ENCODE results near the gene NR5A1. TPM values are rescaled to one million over a fixed set of nuclear protein-coding genes. Genes with fewer than 3 reads are reported as not detected.

NR5A1 gene
- polyA plus RNA-seq, 2 donors = 0.02 TPM; not detected in 1

- Histone ChIP-seq H3K27me3 (ENCODE audit: control insufficient read depth in 1 of 2, insufficient read depth in 2 of 2, low read length in 2 of 2) (no peaks in the 10 kb centered on the region), H3K4me1 (ENCODE audit: control insufficient read depth in 2 of 2, insufficient read depth in 2 of 2, low read length in 1 of 2) (no peaks in the 10 kb centered on the region), H3K36me3 (ENCODE audit: control insufficient read depth in 2 of 2, insufficient read depth in 2 of 2, low read length in 1 of 2) (peaks cover 0 to 3% of the 10 kb centered on the region in 2 donors), H3K4me3 (ENCODE audit: low read depth in 1 of 2, low read length in 2 of 2) (no peak overlapping the region), H3K27ac (ENCODE audit: low read depth in 2 of 2, low read length in 1 of 2) (no peak overlapping the region), H3K9me3 (ENCODE audit: control insufficient read depth in 2 of 2, insufficient read depth in 1 of 2, low read depth in 1 of 2, low read length in 1 of 2) (no peaks in the 10 kb centered on the region)
- 82 to 91% methylated on average over 8 of the region's 8 CpGs for WGBS, 2 donors
These were observed 30.7 kb upstream of the NR5A1 start for GRCh38 chr9:124537926-124538325.

DNA sequence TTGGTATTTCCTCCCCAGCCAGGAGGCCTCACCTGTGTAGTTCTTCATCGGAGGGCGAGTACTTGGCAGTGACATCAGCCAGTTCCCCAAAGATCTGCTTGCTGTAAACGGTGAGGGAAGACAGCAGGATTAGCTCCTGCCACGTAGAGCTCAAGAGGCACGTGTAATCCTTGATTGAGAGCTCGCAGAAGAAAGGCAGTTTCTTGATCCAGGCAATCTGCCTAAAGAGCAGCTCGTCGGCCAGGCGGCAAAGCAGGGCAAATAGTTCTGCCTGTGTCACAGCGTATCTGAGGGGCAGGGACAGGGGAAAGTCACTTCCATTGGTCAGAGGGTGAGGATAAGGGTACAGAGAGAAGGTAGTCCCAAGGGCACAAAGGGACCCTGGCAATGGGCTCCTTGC, 28.6 kb upstream of the NR5A1 start:
- Histone ChIP-seq H3K27me3 (ENCODE audit: control insufficient read depth in 1 of 2, insufficient read depth in 2 of 2, low read length in 2 of 2) (no peaks in the 10 kb centered on the region), H3K4me3 (ENCODE audit: low read depth in 1 of 2, low read length in 2 of 2) (no peak overlapping the region), H3K9me3 (ENCODE audit: control insufficient read depth in 2 of 2, insufficient read depth in 1 of 2, low read depth in 1 of 2, low read length in 1 of 2) (no peaks in the 10 kb centered on the region), H3K36me3 (ENCODE audit: control insufficient read depth in 2 of 2, insufficient read depth in 2 of 2, low read length in 1 of 2) (peaks cover 0 to 6% of the 10 kb centered on the region in 2 donors), H3K27ac (ENCODE audit: low read depth in 2 of 2, low read length in 1 of 2) (no peak overlapping the region), H3K4me1 (ENCODE audit: control insufficient read depth in 2 of 2, insufficient read depth in 2 of 2, low read length in 1 of 2) (no peaks in the 10 kb centered on the region)
- 88 to 93% methylated on average over 10 of the region's 10 CpGs for WGBS, 2 donors

DNA sequence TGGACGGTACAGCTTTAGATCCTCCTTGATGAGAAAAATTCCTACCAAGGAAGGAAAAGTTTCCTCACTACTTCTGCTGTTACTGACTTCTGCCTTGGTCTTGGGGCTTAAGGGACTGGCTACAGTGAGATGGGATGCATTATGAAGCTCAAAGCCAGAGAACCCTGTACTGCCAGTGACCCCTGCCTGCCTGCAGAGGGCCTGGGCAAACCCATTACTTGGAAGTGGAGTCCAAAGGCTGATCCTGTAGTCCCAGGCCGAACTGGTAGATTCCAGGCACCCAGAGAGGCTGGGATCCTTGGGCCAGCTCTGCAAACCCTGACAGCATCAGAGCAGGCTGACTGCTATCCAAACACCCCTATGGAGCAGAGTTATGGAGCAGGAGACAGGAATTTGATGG, 25.7 kb upstream of the NR5A1 start:
- WGBS, 2 donors = 81 to 89% methylated on average over 2 of the region's 2 CpGs
- H3K36me3 ChIP-seq (ENCODE audit: control insufficient read depth in 2 of 2, insufficient read depth in 2 of 2, low read length in 1 of 2) = peaks cover 0 to 6% of the 10 kb centered on the region in 2 donors
- no peaks in the 10 kb centered on the region for H3K9me3 ChIP-seq (ENCODE audit: control insufficient read depth in 2 of 2, insufficient read depth in 1 of 2, low read depth in 1 of 2, low read length in 1 of 2)
- H3K27ac ChIP-seq (ENCODE audit: low read depth in 2 of 2, low read length in 1 of 2) = no peak overlapping the region
- no peak overlapping the region for H3K4me3 ChIP-seq (ENCODE audit: low read depth in 1 of 2, low read length in 2 of 2)
- no peaks in the 10 kb centered on the region for H3K27me3 ChIP-seq (ENCODE audit: control insufficient read depth in 1 of 2, insufficient read depth in 2 of 2, low read length in 2 of 2)
- no peaks in the 10 kb centered on the region for H3K4me1 ChIP-seq (ENCODE audit: control insufficient read depth in 2 of 2, insufficient read depth in 2 of 2, low read length in 1 of 2)

DNA sequence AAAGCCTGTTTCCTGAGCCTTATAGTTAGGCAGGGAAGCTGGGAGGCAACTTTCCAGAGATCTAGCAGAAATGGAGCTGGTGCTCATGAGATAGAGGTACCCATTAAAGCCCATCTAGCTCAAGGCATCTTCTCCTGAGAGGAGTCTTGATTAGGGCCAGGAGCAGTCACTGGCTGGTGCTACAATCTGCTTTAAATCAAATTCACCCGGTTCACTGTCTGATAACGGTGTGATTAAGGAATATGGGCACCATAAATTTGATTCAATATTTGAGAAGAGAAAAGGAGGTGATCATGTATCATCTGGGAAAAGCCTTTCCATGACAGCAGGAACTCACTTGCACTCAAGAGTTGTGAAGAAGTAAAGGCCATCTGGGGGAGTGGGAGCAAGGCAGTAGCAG, 23.9 kb upstream of the NR5A1 start:
- Histone ChIP-seq H3K4me1 (ENCODE audit: control insufficient read depth in 2 of 2, insufficient read depth in 2 of 2, low read length in 1 of 2) (no peaks in the 10 kb centered on the region), H3K9me3 (ENCODE audit: control insufficient read depth in 2 of 2, insufficient read depth in 1 of 2, low read depth in 1 of 2, low read length in 1 of 2) (no peaks in the 10 kb centered on the region), H3K36me3 (ENCODE audit: control insufficient read depth in 2 of 2, insufficient read depth in 2 of 2, low read length in 1 of 2) (peaks cover 0 to 9% of the 10 kb centered on the region in 2 donors), H3K27me3 (ENCODE audit: control insufficient read depth in 1 of 2, insufficient read depth in 2 of 2, low read length in 2 of 2) (no peaks in the 10 kb centered on the region), H3K27ac (ENCODE audit: low read depth in 2 of 2, low read length in 1 of 2) (no peak overlapping the region), H3K4me3 (ENCODE audit: low read depth in 1 of 2, low read length in 2 of 2) (no peak overlapping the region)
- WGBS, 2 donors = 95 to 97% methylated on average over 2 of the region's 2 CpGs

- Histone ChIP-seq H3K4me3 (ENCODE audit: low read depth in 1 of 2, low read length in 2 of 2) (no peak overlapping the region), H3K4me1 (ENCODE audit: control insufficient read depth in 2 of 2, insufficient read depth in 2 of 2, low read length in 1 of 2) (no peaks in the 10 kb centered on the region), H3K27ac (ENCODE audit: low read depth in 2 of 2, low read length in 1 of 2) (no peak overlapping the region), H3K36me3 (ENCODE audit: control insufficient read depth in 2 of 2, insufficient read depth in 2 of 2, low read length in 1 of 2) (peaks cover 0 to 8% of the 10 kb centered on the region in 2 donors), H3K9me3 (ENCODE audit: control insufficient read depth in 2 of 2, insufficient read depth in 1 of 2, low read depth in 1 of 2, low read length in 1 of 2) (no peaks in the 10 kb centered on the region), H3K27me3 (ENCODE audit: control insufficient read depth in 1 of 2, insufficient read depth in 2 of 2, low read length in 2 of 2) (no peaks in the 10 kb centered on the region)
- 69 to 77% methylated on average over 4 of the region's 4 CpGs for WGBS, 2 donors
These were observed 23.0 kb upstream of the NR5A1 start for GRCh38 chr9:124530246-124530645.

- H3K27me3 ChIP-seq (ENCODE audit: control insufficient read depth in 1 of 2, insufficient read depth in 2 of 2, low read length in 2 of 2) = no peaks in the 10 kb centered on the region
- H3K4me3 ChIP-seq (ENCODE audit: low read depth in 1 of 2, low read length in 2 of 2) = no peak overlapping the region
- H3K4me1 ChIP-seq (ENCODE audit: control insufficient read depth in 2 of 2, insufficient read depth in 2 of 2, low read length in 1 of 2) = no peaks in the 10 kb centered on the region
- WGBS, 2 donors = 83% methylated on average over 3 of the region's 3 CpGs
- H3K36me3 ChIP-seq (ENCODE audit: control insufficient read depth in 2 of 2, insufficient read depth in 2 of 2, low read length in 1 of 2) = peaks cover 0 to 8% of the 10 kb centered on the region in 2 donors
- no peak overlapping the region for H3K27ac ChIP-seq (ENCODE audit: low read depth in 2 of 2, low read length in 1 of 2)
- no peaks in the 10 kb centered on the region for H3K9me3 ChIP-seq (ENCODE audit: control insufficient read depth in 2 of 2, insufficient read depth in 1 of 2, low read depth in 1 of 2, low read length in 1 of 2)
These were observed 20.6 kb upstream of the NR5A1 start for GRCh38 chr9:124527781-124528180.

DNA sequence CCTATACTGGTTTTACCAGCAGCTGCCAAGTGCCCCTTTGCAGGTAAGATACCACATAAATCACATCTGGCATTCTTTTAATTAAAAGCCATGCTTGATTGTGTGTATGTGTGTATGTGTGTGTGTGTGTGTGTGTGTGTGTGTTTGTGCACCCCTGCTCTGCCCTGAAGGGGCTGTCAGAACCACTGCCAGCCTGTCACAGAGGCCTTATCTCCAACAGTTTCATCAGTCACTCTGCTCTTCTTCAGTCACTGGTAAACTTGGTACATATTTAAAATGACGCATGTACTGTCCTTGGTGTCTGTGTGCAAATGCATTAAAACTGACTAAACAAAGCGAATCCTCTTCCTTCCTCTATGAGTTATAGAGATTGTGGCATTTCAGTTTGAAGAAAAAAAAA, 19.0 kb upstream of the NR5A1 start:
- Histone ChIP-seq H3K4me1 (ENCODE audit: control insufficient read depth in 2 of 2, insufficient read depth in 2 of 2, low read length in 1 of 2) (no peaks in the 10 kb centered on the region), H3K27ac (ENCODE audit: low read depth in 2 of 2, low read length in 1 of 2) (no peak overlapping the region), H3K9me3 (ENCODE audit: control insufficient read depth in 2 of 2, insufficient read depth in 1 of 2, low read depth in 1 of 2, low read length in 1 of 2) (no peaks in the 10 kb centered on the region), H3K27me3 (ENCODE audit: control insufficient read depth in 1 of 2, insufficient read depth in 2 of 2, low read length in 2 of 2) (no peaks in the 10 kb centered on the region), H3K4me3 (ENCODE audit: low read depth in 1 of 2, low read length in 2 of 2) (no peak overlapping the region), H3K36me3 (ENCODE audit: control insufficient read depth in 2 of 2, insufficient read depth in 2 of 2, low read length in 1 of 2) (peaks cover 0 to 5% of the 10 kb centered on the region in 2 donors)
- WGBS, 2 donors = 90 to 91% methylated on average over 2 of the region's 2 CpGs

GRCh38 chr9:124522121-124523098, 15.2 kb upstream of the NR5A1 start:
- no peaks in the 10 kb centered on the region for H3K27me3 ChIP-seq (ENCODE audit: control insufficient read depth in 1 of 2, insufficient read depth in 2 of 2, low read length in 2 of 2)
- H3K4me3 ChIP-seq (ENCODE audit: low read depth in 1 of 2, low read length in 2 of 2) = no peak overlapping the region
- H3K27ac ChIP-seq (ENCODE audit: low read depth in 2 of 2, low read length in 1 of 2) = no peak overlapping the region
- WGBS, 2 donors = 80 to 82% methylated on average over 7 of the region's 7 CpGs
- H3K9me3 ChIP-seq (ENCODE audit: control insufficient read depth in 2 of 2, insufficient read depth in 1 of 2, low read depth in 1 of 2, low read length in 1 of 2) = no peaks in the 10 kb centered on the region
- peaks cover 0 to 5% of the 10 kb centered on the region in 2 donors for H3K36me3 ChIP-seq (ENCODE audit: control insufficient read depth in 2 of 2, insufficient read depth in 2 of 2, low read length in 1 of 2)
- no peaks in the 10 kb centered on the region for H3K4me1 ChIP-seq (ENCODE audit: control insufficient read depth in 2 of 2, insufficient read depth in 2 of 2, low read length in 1 of 2)

DNA sequence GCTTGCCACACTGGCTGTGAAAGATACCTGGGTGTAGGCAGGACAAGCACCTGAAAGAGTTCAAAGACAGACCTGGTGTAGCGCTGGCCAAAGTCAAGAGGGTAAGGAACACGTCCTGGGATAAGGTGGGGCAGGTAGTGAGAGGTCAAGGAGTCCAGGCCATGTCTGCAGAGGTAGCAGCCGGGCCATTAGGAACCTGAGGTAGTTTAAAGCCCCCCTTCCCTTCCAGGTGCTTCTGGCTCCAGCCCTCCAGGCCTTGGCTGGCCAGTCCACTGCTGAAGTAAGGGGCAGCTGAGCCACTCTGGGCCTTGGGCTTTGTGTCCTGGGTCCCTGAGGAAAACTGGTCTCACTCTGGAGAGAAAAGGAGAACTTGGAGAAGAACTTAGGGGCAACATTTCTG, 13.9 kb upstream of the NR5A1 start:
- Histone ChIP-seq H3K4me1 (ENCODE audit: control insufficient read depth in 2 of 2, insufficient read depth in 2 of 2, low read length in 1 of 2) (no peaks in the 10 kb centered on the region), H3K27ac (ENCODE audit: low read depth in 2 of 2, low read length in 1 of 2) (no peak overlapping the region), H3K36me3 (ENCODE audit: control insufficient read depth in 2 of 2, insufficient read depth in 2 of 2, low read length in 1 of 2) (peaks cover 0 to 2% of the 10 kb centered on the region in 2 donors), H3K27me3 (ENCODE audit: control insufficient read depth in 1 of 2, insufficient read depth in 2 of 2, low read length in 2 of 2) (no peaks in the 10 kb centered on the region), H3K9me3 (ENCODE audit: control insufficient read depth in 2 of 2, insufficient read depth in 1 of 2, low read depth in 1 of 2, low read length in 1 of 2) (no peaks in the 10 kb centered on the region), H3K4me3 (ENCODE audit: low read depth in 1 of 2, low read length in 2 of 2) (no peak overlapping the region)
- 86 to 93% methylated on average over 3 of the region's 3 CpGs for WGBS, 2 donors

GRCh38 chr9:124520206-124520596, 13.0 kb upstream of the NR5A1 start:
- WGBS, 2 donors = 75 to 83% methylated on average over 7 of the region's 7 CpGs
- H3K27me3 ChIP-seq (ENCODE audit: control insufficient read depth in 1 of 2, insufficient read depth in 2 of 2, low read length in 2 of 2) = no peaks in the 10 kb centered on the region
- H3K27ac ChIP-seq (ENCODE audit: low read depth in 2 of 2, low read length in 1 of 2) = no peak overlapping the region
- H3K4me3 ChIP-seq (ENCODE audit: low read depth in 1 of 2, low read length in 2 of 2) = no peak overlapping the region
- no peaks in the 10 kb centered on the region for H3K36me3 ChIP-seq (ENCODE audit: control insufficient read depth in 2 of 2, insufficient read depth in 2 of 2, low read length in 1 of 2)
- no peaks in the 10 kb centered on the region for H3K4me1 ChIP-seq (ENCODE audit: control insufficient read depth in 2 of 2, insufficient read depth in 2 of 2, low read length in 1 of 2)
- H3K9me3 ChIP-seq (ENCODE audit: control insufficient read depth in 2 of 2, insufficient read depth in 1 of 2, low read depth in 1 of 2, low read length in 1 of 2) = no peaks in the 10 kb centered on the region
